ENCODE measurements around the gene GPR146. TPM values are rescaled to one million over a fixed set of nuclear protein-coding genes. Genes with fewer than 3 reads are reported as not detected.

The GPR146 gene
- total RNA-seq, 1 donor from 2014 or later: 1.3 TPM

DNA sequence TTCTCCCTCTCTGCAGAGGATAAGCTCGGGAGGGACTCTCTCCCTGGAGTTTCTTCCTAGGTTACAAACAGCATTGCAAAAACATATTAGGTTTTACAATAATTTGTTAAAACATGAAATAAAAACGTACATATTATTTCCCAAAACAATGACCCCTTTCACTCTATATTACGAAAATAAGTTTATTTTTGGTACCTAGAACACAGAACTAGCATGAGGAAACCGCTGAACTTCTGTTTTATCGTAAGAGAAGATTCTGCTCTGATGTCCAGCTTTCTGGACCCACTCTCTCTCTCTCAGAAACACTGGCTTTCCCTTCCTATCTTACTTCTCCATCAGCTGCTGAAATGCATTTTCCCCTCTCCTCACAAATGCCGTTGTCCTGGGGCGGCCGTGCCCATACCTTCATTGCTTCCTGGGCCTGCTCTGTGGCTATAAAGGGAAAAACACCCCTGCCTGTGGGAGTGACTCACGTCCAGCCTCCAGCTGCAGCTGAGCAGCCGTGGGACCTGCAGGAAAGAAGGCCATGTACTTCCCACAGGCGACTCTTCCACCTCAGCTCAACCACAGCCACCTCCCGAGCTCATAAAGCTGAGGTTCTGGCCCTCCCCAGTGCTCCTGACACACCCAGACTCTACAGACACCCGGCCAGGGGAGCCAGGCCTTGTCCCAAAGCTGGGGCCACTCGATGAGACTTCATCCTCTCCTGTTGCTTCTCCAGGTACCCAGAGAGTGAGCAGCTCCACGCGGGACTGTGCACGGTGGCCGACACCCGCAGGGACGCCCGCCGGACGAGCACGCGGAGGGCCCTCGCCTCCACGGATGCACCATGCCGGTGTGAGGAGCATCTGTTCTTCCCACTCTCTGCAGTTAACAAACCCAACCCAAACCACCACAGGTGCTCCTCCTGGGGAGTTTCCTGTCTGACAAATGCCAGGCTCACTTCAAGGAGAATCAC, 46.6 kb downstream of the GPR146 start:
- Histone ChIP-seq H3K36me3 (ENCODE audit: control insufficient read depth, insufficient read depth, low read length) (no peaks in the 10 kb centered on the region), H3K4me3 (ENCODE audit: low read depth, low read length) (no peak overlapping the region), H3K27me3 (ENCODE audit: control insufficient read depth, insufficient read depth, low read length) (no peaks in the 10 kb centered on the region)
- FAIRE-seq (no peak), DNase-seq (ENCODE audit: low read depth) (no peak)
- TF ChIP-seq, protein P1, sequence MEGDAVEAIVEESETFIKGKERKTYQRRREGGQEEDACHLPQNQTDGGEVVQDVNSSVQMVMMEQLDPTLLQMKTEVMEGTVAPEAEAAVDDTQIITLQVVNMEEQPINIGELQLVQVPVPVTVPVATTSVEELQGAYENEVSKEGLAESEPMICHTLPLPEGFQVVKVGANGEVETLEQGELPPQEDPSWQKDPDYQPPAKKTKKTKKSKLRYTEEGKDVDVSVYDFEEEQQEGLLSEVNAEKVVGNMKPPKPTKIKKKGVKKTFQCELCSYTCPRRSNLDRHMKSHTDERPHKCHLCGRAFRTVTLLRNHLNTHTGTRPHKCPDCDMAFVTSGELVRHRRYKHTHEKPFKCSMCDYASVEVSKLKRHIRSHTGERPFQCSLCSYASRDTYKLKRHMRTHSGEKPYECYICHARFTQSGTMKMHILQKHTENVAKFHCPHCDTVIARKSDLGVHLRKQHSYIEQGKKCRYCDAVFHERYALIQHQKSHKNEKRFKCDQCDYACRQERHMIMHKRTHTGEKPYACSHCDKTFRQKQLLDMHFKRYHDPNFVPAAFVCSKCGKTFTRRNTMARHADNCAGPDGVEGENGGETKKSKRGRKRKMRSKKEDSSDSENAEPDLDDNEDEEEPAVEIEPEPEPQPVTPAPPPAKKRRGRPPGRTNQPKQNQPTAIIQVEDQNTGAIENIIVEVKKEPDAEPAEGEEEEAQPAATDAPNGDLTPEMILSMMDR (IDR thresholded peaks at IDR 0.05; ENCODE audit: insufficient read depth, low read length, severe bottlenecking): no peak

DNA sequence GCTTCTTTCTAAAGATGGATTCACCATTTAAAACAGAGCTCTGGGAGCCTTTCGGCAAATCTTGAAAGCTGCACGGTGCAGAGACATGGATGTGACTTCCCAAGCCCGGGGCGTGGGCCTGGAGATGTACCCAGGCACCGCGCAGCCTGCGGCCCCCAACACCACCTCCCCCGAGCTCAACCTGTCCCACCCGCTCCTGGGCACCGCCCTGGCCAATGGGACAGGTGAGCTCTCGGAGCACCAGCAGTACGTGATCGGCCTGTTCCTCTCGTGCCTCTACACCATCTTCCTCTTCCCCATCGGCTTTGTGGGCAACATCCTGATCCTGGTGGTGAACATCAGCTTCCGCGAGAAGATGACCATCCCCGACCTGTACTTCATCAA, 47.3 kb downstream of the GPR146 start:
- Histone ChIP-seq H3K36me3 (ENCODE audit: control insufficient read depth, insufficient read depth, low read length) (no peaks in the 10 kb centered on the region), H3K4me3 (ENCODE audit: low read depth, low read length) (no peak overlapping the region), H3K27me3 (ENCODE audit: control insufficient read depth, insufficient read depth, low read length) (no peaks in the 10 kb centered on the region)
- TF ChIP-seq, protein P1 (IDR thresholded peaks at IDR 0.05; ENCODE audit: insufficient read depth, low read length, severe bottlenecking): no peak
- no peak for DNase-seq (ENCODE audit: low read depth)
- FAIRE-seq: no peak

GRCh38 chr7:1092161-1092632, 47.9 kb downstream of the GPR146 start:
- Histone ChIP-seq H3K36me3 (ENCODE audit: control insufficient read depth, insufficient read depth, low read length) (no peaks in the 10 kb centered on the region), H3K27me3 (ENCODE audit: control insufficient read depth, insufficient read depth, low read length) (no peaks in the 10 kb centered on the region), H3K4me3 (ENCODE audit: low read depth, low read length) (no peak overlapping the region)
- FAIRE-seq (no peak), DNase-seq (ENCODE audit: low read depth) (no peak)
- TF ChIP-seq, protein P1 (IDR thresholded peaks at IDR 0.05; ENCODE audit: insufficient read depth, low read length, severe bottlenecking): no peak

- Histone ChIP-seq H3K4me3 (ENCODE audit: low read depth, low read length) (no peak overlapping the region), H3K36me3 (ENCODE audit: control insufficient read depth, insufficient read depth, low read length) (no peaks in the 10 kb centered on the region), H3K27me3 (ENCODE audit: control insufficient read depth, insufficient read depth, low read length) (no peaks in the 10 kb centered on the region)
- TF ChIP-seq, protein P1 (IDR thresholded peaks at IDR 0.05; ENCODE audit: insufficient read depth, low read length, severe bottlenecking): no peak
- FAIRE-seq (no peak), DNase-seq (ENCODE audit: low read depth) (no peak)
Measured at GRCh38 chr7:1092806-1093501, 48.6 kb downstream of the GPR146 start.

GRCh38 chr7:1093502-1093843, 49.1 kb downstream of the GPR146 start:
- Histone ChIP-seq H3K36me3 (ENCODE audit: control insufficient read depth, insufficient read depth, low read length) (no peaks in the 10 kb centered on the region), H3K27me3 (ENCODE audit: control insufficient read depth, insufficient read depth, low read length) (no peaks in the 10 kb centered on the region), H3K4me3 (ENCODE audit: low read depth, low read length) (no peak overlapping the region)
- DNase-seq (ENCODE audit: low read depth) (no peak), FAIRE-seq (no peak)
- TF ChIP-seq, protein P1 (IDR thresholded peaks at IDR 0.05; ENCODE audit: insufficient read depth, low read length, severe bottlenecking): no peak
